Frontal cortex (tissue), 4 donors: Measurements from ENCODE around the gene AKAP7. TPM values are rescaled to one million over a fixed set of nuclear protein-coding genes. Genes with fewer than 3 reads are reported as not detected.

Experiments
- DNase-seq, 2 donors: peaks; one replicate each; pipeline ENCODE4 v3.0.0; 2012; ENCODE audit warnings: low spot score in 2 of 2
- FAIRE-seq: peaks from 2 replicates; lab custom pipeline; 2012; peaks lifted over from hg19 to GRCh38; lab: Jason Lieb, UNC
- total RNA-seq: library from RNA; depleted of rRNA; stranded (reverse); fragments of >200 nt; gene quantifications from one replicate; pipeline ENCODE4 v1.2.3, GENCODE V29; 2014
- donor health status: control.
- donor health status: control.
- donor health status: control.

The AKAP7 gene
- total RNA-seq, 1 donor from 2014 or later, result 205 TPM

GRCh38 chr6:131130554-131130940, 4.7 kb upstream of the AKAP7 start:
- DNase-seq (no peak), FAIRE-seq (no peak)

- DNase-seq, result no peak
- no peak for FAIRE-seq
Observed at GRCh38 chr6:131132360-131132759, 2.9 kb upstream of the AKAP7 start.

- FAIRE-seq (no peak), DNase-seq (no peak)
Observed at GRCh38 chr6:131134220-131134979, 867 bp upstream of the AKAP7 start.

GRCh38 chr6:131134980-131135243, 355 bp upstream of the AKAP7 start:
- FAIRE-seq (no peak), DNase-seq (no peak)

GRCh38 chr6:131136021-131136786, 937 bp downstream of the AKAP7 start:
- peak; percentile 33 to 46 for DNase-seq
- no peak for FAIRE-seq

- FAIRE-seq, result no peak
- no peak for DNase-seq
Observed at GRCh38 chr6:131139599-131139998, 4.3 kb downstream of the AKAP7 start.

GRCh38 chr6:131143319-131143718, 8.1 kb downstream of the AKAP7 start:
- no peak for FAIRE-seq
- DNase-seq, result no peak

GRCh38 chr6:131146865-131147264, 11.6 kb downstream of the AKAP7 start:
- DNase-seq (no peak), FAIRE-seq (no peak)

- DNase-seq (no peak), FAIRE-seq (no peak)
Observed at GRCh38 chr6:131156411-131156810, 21.1 kb downstream of the AKAP7 start.

- FAIRE-seq, result no peak
- no peak for DNase-seq
Observed at GRCh38 chr6:131159578-131159977, 24.3 kb downstream of the AKAP7 start.

- FAIRE-seq (no peak), DNase-seq (no peak)
Observed at GRCh38 chr6:131160254-131160758, 25.0 kb downstream of the AKAP7 start.

GRCh38 chr6:131161987-131162386, 26.7 kb downstream of the AKAP7 start:
- DNase-seq (no peak), FAIRE-seq (no peak)

GRCh38 chr6:131163886-131164285, 28.6 kb downstream of the AKAP7 start:
- no peak for FAIRE-seq
- DNase-seq, result no peak

- FAIRE-seq, result no peak
Observed at GRCh38 chr6:131164506-131164905, 29.2 kb downstream of the AKAP7 start.

GRCh38 chr6:131167773-131168172, 32.5 kb downstream of the AKAP7 start:
- FAIRE-seq (peak; percentile 86), DNase-seq (no peak)

More at GRCh38 chr6:131164506-131164905, 29.2 kb downstream of the AKAP7 start:
- DNase-seq, result no peak

- DNase-seq (no peak), FAIRE-seq (no peak)
Observed at GRCh38 chr6:131169613-131170012, 34.3 kb downstream of the AKAP7 start.

- FAIRE-seq (no peak), DNase-seq (no peak)
Observed at GRCh38 chr6:131172222-131172621, 37.0 kb downstream of the AKAP7 start.

GRCh38 chr6:131173680-131174079, 38.4 kb downstream of the AKAP7 start:
- DNase-seq (no peak), FAIRE-seq (no peak)

GRCh38 chr6:131175564-131175963, 40.3 kb downstream of the AKAP7 start:
- FAIRE-seq (no peak), DNase-seq (no peak)

- DNase-seq, result no peak
- FAIRE-seq, result no peak
Observed at GRCh38 chr6:131177996-131178395, 42.7 kb downstream of the AKAP7 start.

GRCh38 chr6:131182991-131183425, 47.7 kb downstream of the AKAP7 start:
- peak in 1 of 2 donors; percentile 24 for DNase-seq
- peak; percentile 96 for FAIRE-seq
